Gastroesophageal sphincter (tissue), 4 donors: Measurements from ENCODE around the gene IQGAP2. TPM values are rescaled to one million over a fixed set of nuclear protein-coding genes. Genes with fewer than 3 reads are reported as not detected.

ENCODE experiments used
- ATAC-seq: fragments of 150-250 bp; one replicate; pipeline ENCODE4 v1.9.1; 2016; ENCODE audit warnings: mild to moderate bottlenecking, moderate library complexity
- H3K27ac ChIP-seq, 4 donors: fragments of 200-600 bp; sonication (generic) in 3 of 4; 1 replicate in 3 of 4; 2 replicates in 1 of 4; pipeline ENCODE4 v1.5.1; 2016 to 2019
- H3K27me3 ChIP-seq: fragments of 200-600 bp; sonication (generic); one replicate; pipeline ENCODE4 v1.5.1; 2019
- H3K36me3 ChIP-seq, 2 donors: fragments of 200-600 bp; sonication (generic); one replicate each; pipeline ENCODE4 v1.5.1; 2019; ENCODE audit warnings: control low read depth in 1 of 2
- H3K4me1 ChIP-seq, 3 donors: fragments of 200-600 bp; sonication (generic); 1 replicate in 2 of 3; 2 replicates in 1 of 3; pipeline ENCODE4 v1.5.1; 2016 to 2019; ENCODE audit warnings: control low read depth in 2 of 3
- H3K4me3 ChIP-seq, 2 donors: fragments of 200-600 bp; sonication (generic); one replicate each; pipeline ENCODE4 v1.5.1; 2019; ENCODE audit warnings: mild to moderate bottlenecking in 1 of 2, moderate library complexity in 1 of 2
- H3K9me3 ChIP-seq, 3 donors: fragments of 200-600 bp; sonication (generic); one replicate each; pipeline ENCODE4 v1.5.1; 2017 to 2019; ENCODE audit warnings: control low read depth in 2 of 3
- CTCF ChIP-seq, 4 experiments: fragments of 200-600 bp in 2 of 4; fragments of 450-650 bp in 2 of 4; sonication (generic) in 1 of 4; IDR thresholded peaks; one replicate each; pipeline ENCODE4 v1.5.1; 2017 to 2019; ENCODE audit warnings: antibody characterized with exemption in 4 of 4, mild to moderate bottlenecking in 2 of 4, moderate library complexity in 2 of 4
- EP300 ChIP-seq: sonication (generic); formaldehyde crosslinking; IDR thresholded peaks from one replicate; pipeline ENCODE4 v1.6.1; 2017; ENCODE audit warnings: antibody characterized with exemption, mild to moderate bottlenecking
- POLR2A ChIP-seq, 2 donors: fragments of 450-650 bp; IDR thresholded peaks; one replicate each; pipeline ENCODE4 v1.6.1; 2017; ENCODE audit warnings: antibody characterized with exemption in 2 of 2, mild to moderate bottlenecking in 2 of 2, moderate library complexity in 1 of 2
- POLR2AphosphoS5 ChIP-seq: sonication (generic); formaldehyde crosslinking; IDR thresholded peaks from one replicate; pipeline ENCODE4 v1.6.1; 2017; ENCODE audit warnings: antibody characterized with exemption
- WGBS, 2 donors: methylation state at CpG; one replicate each; pipeline ENCODE4 v1.1.5; 2018; ENCODE audit warnings: low coverage in 1 of 2; 5-methylcytosine and 5-hydroxymethylcytosine counted together
- total RNA-seq, 4 donors: library from RNA; depleted of rRNA; stranded (reverse); fragments of >200 nt; gene quantifications; one replicate each; pipeline ENCODE4 v1.1.0, GENCODE V29; 2016

Gene IQGAP2
- total RNA-seq, 4 donors from 2014 or later, result 15.7 to 34.4 (median 25.8) TPM

DNA sequence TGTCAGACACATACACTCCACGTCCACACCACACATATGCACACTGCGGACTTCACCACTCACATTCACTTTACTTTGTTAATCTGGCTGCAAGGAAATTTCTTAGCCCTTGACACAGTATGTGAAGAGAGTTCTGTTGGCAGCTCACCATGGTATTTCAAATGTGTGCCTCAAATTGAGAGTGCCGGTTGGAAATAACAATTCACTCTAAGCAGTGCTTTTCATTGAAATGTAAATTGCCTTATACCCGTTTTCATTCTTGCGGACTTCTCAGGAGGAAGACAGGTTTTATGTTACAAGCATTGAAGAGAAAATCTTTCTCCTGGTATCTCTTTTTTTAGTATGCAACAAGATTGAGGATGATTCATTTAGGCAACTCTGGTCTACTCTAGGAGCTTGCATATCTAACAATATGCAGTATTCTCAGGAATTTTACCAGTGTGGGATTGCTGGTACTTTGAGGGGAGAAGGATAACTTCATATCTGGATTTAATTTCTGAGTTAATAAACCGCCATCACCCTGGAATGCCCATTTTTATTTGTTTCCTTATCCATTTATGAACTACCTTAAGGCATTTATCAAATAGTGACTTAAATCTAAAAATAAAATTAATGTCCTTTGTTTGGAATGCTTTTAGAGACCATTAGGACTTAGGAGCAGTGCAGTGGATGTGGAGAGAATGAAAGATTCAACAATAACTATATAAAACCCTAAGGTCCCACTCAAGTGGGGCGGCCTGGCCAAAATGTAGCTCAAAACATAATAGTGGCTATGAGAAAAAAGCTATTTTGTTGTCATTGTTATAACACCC is 87.0 kb downstream of the IQGAP2 start:
- no peak for TF ChIP-seq POLR2A (IDR thresholded peaks at IDR 0.05)
- TF ChIP-seq CTCF (IDR thresholded peaks at IDR 0.05), result no peak
- TF ChIP-seq EP300, result no peak
- no peak for TF ChIP-seq POLR2AphosphoS5
- no peak overlapping the region for H3K4me3 ChIP-seq
- ATAC-seq, result no peak
- no peak overlapping the region for H3K27ac ChIP-seq
- no peaks in the 10 kb centered on the region for H3K27me3 ChIP-seq
- WGBS, 2 donors, result 65 to 74% methylated on average over 7 of the region's 7 CpGs
- H3K9me3 ChIP-seq, result no peaks in the 10 kb centered on the region
- H3K36me3 ChIP-seq, result no peaks in the 10 kb centered on the region
- H3K4me1 ChIP-seq, result no peaks in the 10 kb centered on the region

DNA sequence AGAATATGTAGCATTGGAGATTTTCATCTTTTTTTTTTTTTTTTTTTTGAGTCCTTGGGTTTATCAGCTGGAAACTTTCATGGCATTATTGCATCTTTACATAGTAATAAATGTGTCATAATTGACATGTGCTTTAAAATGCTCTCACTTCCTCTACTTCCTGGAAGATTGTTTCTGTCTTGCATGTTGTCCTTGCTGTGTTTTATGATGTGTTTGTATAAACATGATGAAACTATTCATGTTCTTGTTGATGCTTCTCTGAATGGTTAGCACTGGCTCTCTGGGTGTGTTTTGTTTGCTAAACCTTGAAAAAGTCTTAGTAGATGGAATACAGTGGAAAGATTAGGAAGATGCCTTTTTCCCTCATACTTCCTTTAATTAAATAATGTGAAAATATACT is 87.9 kb downstream of the IQGAP2 start:
- Histone ChIP-seq H3K36me3 (no peaks in the 10 kb centered on the region), H3K9me3 (no peaks in the 10 kb centered on the region), H3K27ac (no peak overlapping the region), H3K27me3 (no peaks in the 10 kb centered on the region), H3K4me3 (no peak overlapping the region), H3K4me1 (no peaks in the 10 kb centered on the region)
- ATAC-seq, result no peak
- TF ChIP-seq POLR2AphosphoS5, result no peak
- no peak for TF ChIP-seq CTCF (IDR thresholded peaks at IDR 0.05)
- TF ChIP-seq EP300, result no peak
- no peak for TF ChIP-seq POLR2A (IDR thresholded peaks at IDR 0.05)

GRCh38 chr5:76492819-76493189 is 89.7 kb downstream of the IQGAP2 start:
- WGBS, 2 donors, result 60 to 73% methylated on average over 5 to 6 of the region's 6 CpGs

DNA sequence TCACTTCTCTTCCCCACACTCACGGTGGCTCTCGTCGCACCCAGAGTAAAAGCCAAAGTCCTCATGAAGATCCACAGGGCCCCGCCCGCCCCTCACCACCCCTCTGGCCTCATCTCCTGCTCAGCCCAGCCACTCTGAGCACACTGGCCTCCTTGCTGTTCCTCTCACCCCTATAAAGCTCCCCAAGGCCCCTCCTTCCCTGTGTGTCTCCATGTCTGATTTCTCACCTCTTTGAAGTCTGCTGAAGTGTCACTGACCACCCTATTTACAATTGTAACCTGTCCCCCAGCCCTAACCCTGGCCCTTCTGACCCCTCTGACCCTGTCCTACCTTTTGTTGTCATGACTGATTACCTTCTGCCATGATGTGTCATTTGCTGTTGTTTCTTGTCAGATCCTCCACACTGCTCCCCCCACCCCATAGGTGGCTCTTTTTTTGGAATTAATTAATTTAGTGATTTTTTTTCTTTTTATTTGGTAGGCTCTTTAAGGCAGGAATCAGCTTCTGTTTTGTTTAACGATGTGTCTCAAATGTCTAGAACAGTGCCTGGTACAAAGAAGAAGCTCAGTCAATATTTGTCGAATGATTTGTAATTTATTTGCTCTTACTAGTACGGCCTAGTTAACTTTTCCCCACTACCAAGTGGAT is 90.2 kb downstream of the IQGAP2 start:
- ATAC-seq, result no peak
- no peaks in the 10 kb centered on the region for H3K36me3 ChIP-seq
- no peaks in the 10 kb centered on the region for H3K4me1 ChIP-seq
- no peak overlapping the region for H3K27ac ChIP-seq
- H3K4me3 ChIP-seq, result no peak overlapping the region
- 71 to 79% methylated on average over 7 of the region's 8 CpGs for WGBS, 2 donors
- TF ChIP-seq CTCF (IDR thresholded peaks at IDR 0.05), result no peak
- no peak for TF ChIP-seq POLR2AphosphoS5
- no peak for TF ChIP-seq EP300
- TF ChIP-seq POLR2A (IDR thresholded peaks at IDR 0.05), result no peak
- no peaks in the 10 kb centered on the region for H3K27me3 ChIP-seq
- H3K9me3 ChIP-seq, result no peaks in the 10 kb centered on the region

More at GRCh38 chr5:76492819-76493189, 89.7 kb downstream of the IQGAP2 start:
- Histone ChIP-seq H3K4me1 (no peaks in the 10 kb centered on the region), H3K36me3 (no peaks in the 10 kb centered on the region), H3K9me3 (no peaks in the 10 kb centered on the region), H3K27me3 (no peaks in the 10 kb centered on the region), H3K4me3 (no peak overlapping the region), H3K27ac (no peak overlapping the region)
- no peak for TF ChIP-seq EP300
- no peak for TF ChIP-seq CTCF (IDR thresholded peaks at IDR 0.05)
- TF ChIP-seq POLR2A (IDR thresholded peaks at IDR 0.05), result no peak
- TF ChIP-seq POLR2AphosphoS5, result no peak
- ATAC-seq, result no peak

DNA sequence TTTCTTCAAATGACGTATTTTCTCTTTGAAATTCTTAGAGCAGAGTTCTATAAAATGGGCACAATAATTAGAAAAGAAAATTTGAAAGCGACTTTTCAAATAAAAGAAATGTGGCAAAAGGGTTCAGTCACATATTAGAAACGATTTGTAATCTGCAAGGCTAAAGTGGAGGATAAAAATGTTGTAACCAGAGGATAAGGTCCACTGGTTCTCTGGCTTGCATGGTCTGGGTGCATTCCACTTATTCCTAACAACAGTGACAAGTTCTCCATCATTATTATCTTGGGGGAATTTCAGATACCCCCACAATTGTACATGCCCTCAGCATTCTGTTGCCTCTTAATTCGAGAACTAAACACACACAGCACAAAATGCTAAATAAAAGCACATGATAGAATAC is 91.1 kb downstream of the IQGAP2 start:
- Histone ChIP-seq H3K27ac (no peak overlapping the region), H3K27me3 (no peaks in the 10 kb centered on the region), H3K4me1 (no peaks in the 10 kb centered on the region), H3K9me3 (no peaks in the 10 kb centered on the region), H3K36me3 (no peaks in the 10 kb centered on the region), H3K4me3 (no peak overlapping the region)
- ATAC-seq, result no peak
- whole genome bisulfite sequencing, 2 donors, result 78 to 88% methylated on average over 3 to 4 of the region's 4 CpGs
- TF ChIP-seq CTCF (IDR thresholded peaks at IDR 0.05), result no peak
- no peak for TF ChIP-seq POLR2AphosphoS5
- no peak for TF ChIP-seq EP300
- no peak for TF ChIP-seq POLR2A (IDR thresholded peaks at IDR 0.05)
